Measurements from ENCODE around the gene ZNF30. TPM values are rescaled to one million over a fixed set of nuclear protein-coding genes. Genes with fewer than 3 reads are reported as not detected.
"Not testable (repeated sequence)": the region's sequence is repeated elsewhere in the genome, so short reads cannot be mapped to it uniquely, and the experiment has no call there.

Gene ZNF30
- total RNA-seq, 1 experiment from 2014 or later = 8.3 TPM

- H2BK120ac ChIP-seq (ENCODE audit: low read depth, low read length, poor library complexity, severe bottlenecking) = no peak overlapping the region
- H3K4me1 ChIP-seq (ENCODE audit: insufficient read depth, low read length) = no peaks in the 10 kb centered on the region
- no peak overlapping the region for H3K4ac ChIP-seq (ENCODE audit: low read depth, low read length)
- peaks cover 29% of the 10 kb centered on the region for H3K27me3 Mint-ChIP-seq (ENCODE audit: low read depth)
- no peaks in the 10 kb centered on the region for H4K20me1 ChIP-seq (ENCODE audit: control insufficient read depth, insufficient read depth, insufficient read length)
- peaks cover 15 to 22% of the 10 kb centered on the region in 2 experiments for H3K4me1 Mint-ChIP-seq
- H4K5ac ChIP-seq (ENCODE audit: insufficient read length, low read depth, low read length) = no peak overlapping the region
- no peak overlapping the region for H4K91ac ChIP-seq (ENCODE audit: insufficient read length, low read depth, low read length)
- H3K23me2 ChIP-seq (ENCODE audit: insufficient read length, low read depth, low read length, poor library complexity, severe bottlenecking) = no peaks in the 10 kb centered on the region
- no peak overlapping the region for H3K27ac Mint-ChIP-seq
- no peak overlapping the region for H3K23ac ChIP-seq (ENCODE audit: insufficient read length, low read depth, low read length)
- peak overlapping the region in 1 of 2 experiments; percentile 51; a peak in 1 of 5 replicates for H3K4me3 Mint-ChIP-seq
- H2AFZ ChIP-seq (ENCODE audit: low read length) = no peak overlapping the region
- no peak overlapping the region for H3K27ac ChIP-seq (ENCODE audit: insufficient read length, low read depth, low read length)
- WGBS (ENCODE audit: extremely low coverage, insufficient read length, low lambda C conversion rate) = no CpG with 5 or more reads among the region's 6 CpGs
- no peak overlapping the region for H3K18ac ChIP-seq (ENCODE audit: insufficient read length, low read depth, low read length)
- no peak overlapping the region for H2BK5ac ChIP-seq (ENCODE audit: insufficient read length, low read length)
- peaks cover 50 to 53% of the 10 kb centered on the region in 2 experiments for H3K9me3 Mint-ChIP-seq
- H2BK12ac ChIP-seq (ENCODE audit: insufficient read length, low read depth, low read length) = no peak overlapping the region
- no peak overlapping the region for H2AK5ac ChIP-seq (ENCODE audit: insufficient read length, low read length)
- no peak for DNase-seq
- H3K27me3 ChIP-seq (ENCODE audit: insufficient read depth, low read length) = no peaks in the 10 kb centered on the region
- no peaks in the 10 kb centered on the region for H3K79me1 ChIP-seq (ENCODE audit: insufficient read depth, low read depth, low read length, poor library complexity, severe bottlenecking)
- no peaks in the 10 kb centered on the region for H3K79me2 ChIP-seq (ENCODE audit: insufficient read depth, low read length)
- no peak overlapping the region for H4K8ac ChIP-seq (replicated peaks; ENCODE audit: insufficient read length, low read depth, low read length)
- no peak overlapping the region for H3K4me2 ChIP-seq (ENCODE audit: insufficient read depth, insufficient read length, low read length)
- H3K9me3 ChIP-seq (ENCODE audit: control insufficient read depth, low read depth, low read length) = peaks cover 24% of the 10 kb centered on the region
- H3K14ac ChIP-seq (ENCODE audit: insufficient read depth, low read length) = no peak overlapping the region
- TF ChIP-seq CTCF (conservative IDR thresholded peaks at IDR 0.05) = no peak
- no peak overlapping the region for H3K56ac ChIP-seq (ENCODE audit: insufficient read length, low read depth, low read length)
- H3K36me3 Mint-ChIP-seq (ENCODE audit: insufficient read depth in 1 of 3, low read depth in 3 of 3) = peaks cover 20 to 39% (median 22%) of the 10 kb centered on the region in 3 experiments
- no peak overlapping the region for H2BK20ac ChIP-seq (ENCODE audit: low read depth, low read length, poor library complexity, severe bottlenecking)
- no peak overlapping the region for H2BK15ac ChIP-seq (ENCODE audit: low read depth, low read length)
- H3T11ph ChIP-seq (ENCODE audit: low read length) = no peak overlapping the region
- no peak overlapping the region for H3K9ac ChIP-seq (ENCODE audit: extremely low read depth, insufficient read length, low read length)
Observed at GRCh38 chr19:34969721-34970120, 43.0 kb downstream of the ZNF30 start.

- H3K27ac ChIP-seq (ENCODE audit: insufficient read length, low read depth, low read length); H3K79me2 ChIP-seq (ENCODE audit: insufficient read depth, low read length); H2BK15ac ChIP-seq (ENCODE audit: low read depth, low read length); H3K27me3 ChIP-seq (ENCODE audit: insufficient read depth, low read length); H4K5ac ChIP-seq (ENCODE audit: insufficient read length, low read depth, low read length); H2BK12ac ChIP-seq (ENCODE audit: insufficient read length, low read depth, low read length); H3K56ac ChIP-seq (ENCODE audit: insufficient read length, low read depth, low read length); H4K91ac ChIP-seq (ENCODE audit: insufficient read length, low read depth, low read length); H3K4me1 ChIP-seq (ENCODE audit: insufficient read depth, low read length); H3K23ac ChIP-seq (ENCODE audit: insufficient read length, low read depth, low read length); H2AK5ac ChIP-seq (ENCODE audit: insufficient read length, low read length); H4K8ac ChIP-seq (replicated peaks; ENCODE audit: insufficient read length, low read depth, low read length); H3T11ph ChIP-seq (ENCODE audit: low read length); H2BK5ac ChIP-seq (ENCODE audit: insufficient read length, low read length); H3K14ac ChIP-seq (ENCODE audit: insufficient read depth, low read length); H2BK20ac ChIP-seq (ENCODE audit: low read depth, low read length, poor library complexity, severe bottlenecking); H3K9ac ChIP-seq (ENCODE audit: extremely low read depth, insufficient read length, low read length); H3K4me3 Mint-ChIP-seq; H3K4ac ChIP-seq (ENCODE audit: low read depth, low read length); DNase-seq; H3K79me1 ChIP-seq (ENCODE audit: insufficient read depth, low read depth, low read length, poor library complexity, severe bottlenecking); H3K27ac Mint-ChIP-seq; H4K20me1 ChIP-seq (ENCODE audit: control insufficient read depth, insufficient read depth, insufficient read length); H2BK120ac ChIP-seq (ENCODE audit: low read depth, low read length, poor library complexity, severe bottlenecking); H2AFZ ChIP-seq (ENCODE audit: low read length); H3K23me2 ChIP-seq (ENCODE audit: insufficient read length, low read depth, low read length, poor library complexity, severe bottlenecking); H3K18ac ChIP-seq (ENCODE audit: insufficient read length, low read depth, low read length); H3K4me2 ChIP-seq (ENCODE audit: insufficient read depth, insufficient read length, low read length): not testable (repeated sequence)
- Mint-ChIP-seq H3K27me3 (ENCODE audit: low read depth) (peaks cover 25% of the 10 kb centered on the region), H3K36me3 (ENCODE audit: insufficient read depth in 1 of 3, low read depth in 3 of 3) (peaks cover 20 to 36% (median 22%) of the 10 kb centered on the region in 3 experiments), H3K4me1 (peaks cover 20 to 26% of the 10 kb centered on the region in 2 experiments), H3K9me3 (peaks cover 47 to 49% of the 10 kb centered on the region in 2 experiments)
- H3K9me3 ChIP-seq (ENCODE audit: control insufficient read depth, low read depth, low read length) = peaks cover 24% of the 10 kb centered on the region
- WGBS (ENCODE audit: extremely low coverage, insufficient read length, low lambda C conversion rate) = no CpG with 5 or more reads among the region's 12 CpGs
Observed at GRCh38 chr19:34970185-34970780, 43.6 kb downstream of the ZNF30 start.

All from H9 (cell line).